K562 (cell line): ENCODE measurements around the gene MAP4K1. TPM values are rescaled to one million over a fixed set of nuclear protein-coding genes. Genes with fewer than 3 reads are reported as not detected.

Source experiments
- ATAC-seq: fragments of 200-7000 bp; cut with Tn5 transposase; 3 replicates; pipeline ENCODE4 v1.9.1; 2020; ENCODE audit warnings: moderate library complexity
- BruUV-seq: library from RNA; stranded (reverse); fragments of 400-500 nt; replicated peaks from 2 replicates; lab custom pipeline; 2021; lab: Mats Ljungman, UMichigan
- CTCF ChIA-PET: fragments of 300-600 bp; formaldehyde crosslinking; extraction: SDS; loops from one replicate; lab custom pipeline; 2021; ENCODE audit warnings: low intra/inter-chr PET ratio; lab: Yijun Ruan, JAX
- POLR2A ChIA-PET: fragments of 300-600, 350-650 bp; sonication (Branson Sonifier 250); formaldehyde crosslinking; extraction: SDS; loops from one replicate; lab custom pipeline; 2021; ENCODE audit warnings: antibody characterized with exemption, inconsistent platforms; lab: Yijun Ruan, JAX
- DNase-seq, 4 experiments: peaks; one replicate each; pipeline versions ENCODE4 v3.0.0 to v3.0.0-alpha.2; 2011 to 2018; ENCODE audit warnings: low spot score in 3 of 4, mixed read lengths in 3 of 4; ENCODE audit errors: extremely low read depth in 1 of 4
- FAIRE-seq: peaks from 2 replicates; lab custom pipeline; 2011; peaks lifted over from hg19 to GRCh38; lab: Jason Lieb, UNC
- H2AFZ ChIP-seq: 2 replicates; pipeline ENCODE4 v1.6.0; 2011; ENCODE audit warnings: low read depth, low read length, control low read depth, inconsistent platforms
- H3K27ac ChIP-seq: fragments of 200-600 bp; 3 replicates; pipeline ENCODE4 v1.8.0; 2011; ENCODE audit warnings: low read depth, mild to moderate bottlenecking, control low read depth, inconsistent platforms, low read length, moderate library complexity, mixed read lengths; ENCODE audit errors: extremely low read depth
- H3K27me3 ChIP-seq, 2 experiments: fragments of 300-600 bp in 1 of 2; 2 replicates in 1 of 2; 3 replicates in 1 of 2; pipeline versions ENCODE4 v1.6.0 to v1.8.0; 2011; ENCODE audit warnings: inconsistent platforms in 2 of 2, low read length in 2 of 2, mild to moderate bottlenecking in 1 of 2, mixed read lengths in 1 of 2, moderate library complexity in 1 of 2; ENCODE audit not compliant: control insufficient read depth in 2 of 2, insufficient read depth in 2 of 2
- H3K36me3 ChIP-seq: fragments of 300-600 bp; 3 replicates; pipeline ENCODE4 v1.8.0; 2011; ENCODE audit warnings: mild to moderate bottlenecking, low read length, inconsistent platforms; ENCODE audit not compliant: control insufficient read depth, insufficient read depth
- H3K4me1 ChIP-seq, 2 experiments: fragments of 200-600 bp in 1 of 2; replicated peaks in 1 of 2; 2 replicates in 1 of 2; 3 replicates in 1 of 2; pipeline versions ENCODE4 v1.5.1 to v1.8.0; 2011; ENCODE audit warnings: inconsistent platforms in 2 of 2, low read length in 2 of 2, mild to moderate bottlenecking in 1 of 2, mixed read lengths in 1 of 2, moderate library complexity in 1 of 2; ENCODE audit not compliant: control insufficient read depth in 2 of 2, insufficient read depth in 2 of 2
- H3K4me2 ChIP-seq: 2 replicates; pipeline ENCODE4 v1.6.1; 2011; ENCODE audit warnings: low read length, control low read depth, inconsistent platforms, mixed read lengths; ENCODE audit not compliant: insufficient read depth
- H3K4me3 ChIP-seq: fragments of 200-600 bp; sonication (generic), shearing (Covaris generic); 2 replicates; pipeline ENCODE4 v1.5.1; 2016; ENCODE audit warnings: control low read depth, inconsistent platforms
- H3K79me2 ChIP-seq: fragments of 200-600 bp; 3 replicates; pipeline ENCODE4 v1.8.0; 2011; ENCODE audit warnings: low read length, inconsistent platforms; ENCODE audit not compliant: control insufficient read depth, insufficient read depth
- H3K9ac ChIP-seq, 2 experiments: 2 replicates each; pipeline versions ENCODE4 v1.6.0 to v1.6.1; 2011; ENCODE audit warnings: low read depth in 2 of 2, low read length in 2 of 2, control low read depth in 1 of 2, inconsistent platforms in 1 of 2, mild to moderate bottlenecking in 1 of 2, mixed read lengths in 1 of 2; ENCODE audit not compliant: insufficient read depth in 1 of 2
- H3K9me1 ChIP-seq: one replicate; pipeline ENCODE4 v1.6.0; 2011; ENCODE audit warnings: inconsistent platforms, mild to moderate bottlenecking, low read length, moderate library complexity; ENCODE audit not compliant: control insufficient read depth, insufficient read depth
- H3K9me3 ChIP-seq: replicated peaks from 2 replicates; pipeline ENCODE4 v1.5.1; 2011; ENCODE audit warnings: low read depth, low read length, inconsistent platforms; ENCODE audit not compliant: control insufficient read depth, insufficient read depth
- H4K20me1 ChIP-seq: replicated peaks from 2 replicates; pipeline ENCODE4 v1.6.1; 2011; ENCODE audit warnings: low read length, inconsistent platforms, mixed read lengths; ENCODE audit not compliant: control insufficient read depth, insufficient read depth
- BRD9 ChIP-seq: fragments of 450-650 bp; IDR thresholded peaks from 2 replicates; pipeline ENCODE4 v1.6.1; 2018; ENCODE audit warnings: low read depth; ENCODE audit not compliant: partially characterized antibody
- GMEB1 ChIP-seq: fragments of 250-450 bp; sonication (Bioruptor Pico); IDR thresholded peaks from 2 replicates; pipeline ENCODE4 v1.4.0; 2020; ENCODE audit warnings: mild to moderate bottlenecking
- RBM17 ChIP-seq: fragments of 200-400 bp; formaldehyde crosslinking; IDR thresholded peaks from 2 replicates; pipeline ENCODE4 v1.6.1; 2017; ENCODE audit warnings: low read depth, mild to moderate bottlenecking, low read length, borderline replicate concordance
- RFX5 ChIP-seq: IDR thresholded peaks from 2 replicates; pipeline ENCODE4 v1.6.1; 2011; ENCODE audit warnings: low read depth, mild to moderate bottlenecking, improper control_type of control experiment, low read length
- ZFP36 ChIP-seq: fragments of 150-350 bp; IDR thresholded peaks from 2 replicates; pipeline ENCODE4 v1.6.1; 2018; ENCODE audit warnings: low read length, low read depth; ENCODE audit not compliant: partially characterized antibody
- ZNF124 ChIP-seq: sonication (generic); formaldehyde crosslinking; IDR thresholded peaks from 2 replicates; pipeline ENCODE4 v1.8.1; 2022; ENCODE audit warnings: missing genetic modification reagents
- ZNF57 ChIP-seq: fragments of 450-650 bp; formaldehyde crosslinking; IDR thresholded peaks from 2 replicates; pipeline ENCODE4 v1.4.0; 2020; ENCODE audit warnings: mild to moderate bottlenecking, moderate library complexity
- ZNF778 ChIP-seq: fragments of 450-650 bp; formaldehyde crosslinking; IDR thresholded peaks from 2 replicates; pipeline ENCODE4 v1.4.0; 2020; ENCODE audit warnings: mild to moderate bottlenecking, moderate library complexity
- WGBS: fragments of 100-300 bp; shearing (Covaris generic); methylation state at CpG from one replicate; pipeline ENCODE4 v1.1.6; 2016; ENCODE audit warnings: low coverage, mixed read lengths; ENCODE audit not compliant: insufficient coverage; ENCODE audit errors: missing lambda C conversion rate; 5-methylcytosine and 5-hydroxymethylcytosine counted together
- in situ Hi-C: fragments of 300-500 bp; cut with MboI; formaldehyde crosslinking; loops from 4 replicates; pipeline ENCODE4 v1.15.0; 2018; ENCODE audit warnings: inconsistent platforms, mixed read lengths
- intact Hi-C: fragments of 100-400 bp; cut with micrococcal nuclease; formaldehyde crosslinking; loops from 2 replicates; pipeline ENCODE4 v1.14.2; 2022
- polyA plus RNA-seq, 8 experiments: library from polyadenylated mRNA; depleted of rRNA in 4 of 8; stranded (reverse) in 5 of 8; unstranded in 3 of 8; fragments of >200 nt; fragmentation: Nextera tagmentation in 2 of 8; fragmentation: Illumina TruSeq in 1 of 8; extraction: Ambion mirVana in 2 of 8; extraction: Trizol in 1 of 8; gene quantifications; 2 replicates each; pipeline versions ENCODE4 v1.2.1 to v1.2.3, GENCODE V29; 2011 to 2014; ENCODE audit warnings: inconsistent platforms in 1 of 8, missing spikeins in 1 of 8
- total RNA-seq, 7 experiments: library from RNA; depleted of rRNA in 6 of 7; stranded (reverse); fragments of >200 nt in 6 of 7; fragmentation: Illumina TruSeq in 2 of 7; extraction: Trizol in 2 of 7; gene quantifications; 2 replicates each; pipeline versions ENCODE4 v1.2.1 to v1.2.3, GENCODE V29; 2011 to 2021; ENCODE audit warnings: low replicate concordance in 1 of 7

MAP4K1 gene
- total and polyA plus RNA-seq, 9 of the 15 experiments (the other 6 are each of a cell fraction or from before 2014, with no cell fraction given): 0.14 to 3.2 (median 0.73) TPM; not detected in 1

GRCh38 chr19:38561658-38562057, 56.1 kb downstream of the MAP4K1 start:
- DNase-seq (no peak), FAIRE-seq (no peak), ATAC-seq (no peak)
- Histone ChIP-seq H3K9me1 (no peaks in the 10 kb centered on the region), H3K27me3 (no peaks in the 10 kb centered on the region), H3K79me2 (no peaks in the 10 kb centered on the region), H3K4me1 (peaks cover 11 to 18% of the 10 kb centered on the region in 2 experiments; a peak in 4 of 5 replicates), H3K4me3 (no peak overlapping the region), H2AFZ (no peak overlapping the region), H3K27ac (no peak overlapping the region), H3K4me2 (no peak overlapping the region), H3K9ac (no peak overlapping the region), H3K9me3 (no peaks in the 10 kb centered on the region), H4K20me1 (no peaks in the 10 kb centered on the region), H3K36me3 (no peaks in the 10 kb centered on the region)
- no peak for TF ChIP-seq GMEB1 (CRISPR knock-in tag)
- TF ChIP-seq ZNF778 (CRISPR knock-in tag): no peak
- no peak for TF ChIP-seq BRD9
- no peak for TF ChIP-seq ZFP36
- TF ChIP-seq RFX5: no peak
- TF ChIP-seq ZNF57: no peak
- no peak for TF ChIP-seq RBM17
- TF ChIP-seq ZNF124 (CRISPR knock-in tag): no peak
- no TSS peak for BruUV-seq
- intact Hi-C loops: no loop called here
- ChIA-PET POLR2A (no interaction called here), CTCF (no interaction called here)
- in situ Hi-C loops: no loop called here
- 64% methylated on average over 10 of the region's 11 CpGs for WGBS
